GM21367 (cell line): ENCODE data around the gene CACNG5.

Experiments used
- ATAC-seq: cut with Tn5 transposase; IDR thresholded peaks from one replicate; pipeline ENCODE4 v1.9.1; 2021; ENCODE audit not compliant: unreplicated experiment

The CACNG5 gene

DNA sequence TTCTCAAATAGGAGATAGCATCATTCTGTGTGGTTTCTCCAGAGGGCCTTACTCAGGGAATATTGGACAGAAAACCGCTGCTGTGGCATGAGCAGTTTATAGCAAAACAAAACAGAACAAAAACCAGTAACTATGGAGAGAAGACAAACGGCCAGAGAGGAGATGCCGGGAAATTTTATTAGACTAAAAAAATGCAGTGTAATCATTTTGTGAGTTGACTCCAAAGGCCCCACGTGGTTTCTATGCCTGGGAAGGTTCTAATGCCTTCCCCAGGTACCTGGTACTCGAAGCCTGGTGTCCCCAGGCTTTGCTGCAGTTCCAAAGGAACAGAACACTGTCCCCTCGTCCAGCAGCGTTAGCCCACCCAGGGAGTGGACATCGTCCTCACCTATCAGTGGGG, 12.9 kb upstream of the CACNG5 start:
- ATAC-seq, result no peak

- no peak for ATAC-seq
Measured at GRCh38 chr17:66826856-66827255, 8.1 kb upstream of the CACNG5 start.

DNA sequence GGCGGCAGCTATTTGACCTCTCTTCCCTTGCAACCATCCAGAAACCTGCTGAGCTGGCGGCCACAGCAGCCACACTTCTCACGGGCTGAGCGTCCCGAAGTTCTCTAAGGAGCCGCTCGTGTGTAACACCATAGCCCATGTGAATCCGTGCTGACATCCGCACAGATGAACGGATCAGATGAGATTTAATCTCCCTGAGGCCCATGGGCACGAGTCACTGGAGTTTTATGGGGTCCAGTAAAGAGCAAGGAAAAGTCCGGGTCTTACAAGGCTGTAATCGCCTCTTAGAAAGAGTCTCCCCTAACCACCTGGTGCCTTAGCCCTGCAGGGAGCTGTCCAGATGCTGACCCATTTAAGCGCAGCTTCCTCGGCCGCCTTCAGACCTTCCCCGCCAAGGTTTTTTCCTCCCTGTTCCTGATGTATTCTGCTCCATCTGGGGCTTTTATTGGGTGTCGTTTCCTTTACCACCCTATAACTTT, 5.5 kb upstream of the CACNG5 start:
- ATAC-seq, result no peak

DNA sequence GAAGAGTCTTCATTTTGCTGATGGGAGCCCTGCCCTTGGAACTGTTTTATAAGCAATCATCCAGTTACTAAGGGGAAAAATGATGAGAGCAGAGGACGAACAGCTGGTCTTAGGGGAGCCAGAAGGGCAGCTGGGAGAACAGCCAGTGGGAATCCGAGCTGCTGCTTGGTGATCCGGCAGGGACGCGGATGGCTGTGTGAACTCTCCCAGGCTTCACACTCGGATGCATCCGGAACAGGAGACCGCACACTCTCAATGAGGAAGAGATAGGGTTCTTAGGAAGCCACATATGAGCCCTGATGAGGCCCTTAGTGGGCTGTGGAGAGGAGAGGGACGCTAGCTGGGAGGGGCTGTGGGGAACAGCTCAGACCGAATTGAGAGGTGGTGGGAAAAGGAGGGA, 5.0 kb upstream of the CACNG5 start:
- no peak for ATAC-seq

GRCh38 chr17:66830451-66830850, 4.5 kb upstream of the CACNG5 start:
- no peak for ATAC-seq

- no peak for ATAC-seq
Measured at GRCh38 chr17:66831383-66832210, 3.3 kb upstream of the CACNG5 start.

- ATAC-seq, result no peak
Measured at GRCh38 chr17:66833201-66833600, 1.7 kb upstream of the CACNG5 start.

DNA sequence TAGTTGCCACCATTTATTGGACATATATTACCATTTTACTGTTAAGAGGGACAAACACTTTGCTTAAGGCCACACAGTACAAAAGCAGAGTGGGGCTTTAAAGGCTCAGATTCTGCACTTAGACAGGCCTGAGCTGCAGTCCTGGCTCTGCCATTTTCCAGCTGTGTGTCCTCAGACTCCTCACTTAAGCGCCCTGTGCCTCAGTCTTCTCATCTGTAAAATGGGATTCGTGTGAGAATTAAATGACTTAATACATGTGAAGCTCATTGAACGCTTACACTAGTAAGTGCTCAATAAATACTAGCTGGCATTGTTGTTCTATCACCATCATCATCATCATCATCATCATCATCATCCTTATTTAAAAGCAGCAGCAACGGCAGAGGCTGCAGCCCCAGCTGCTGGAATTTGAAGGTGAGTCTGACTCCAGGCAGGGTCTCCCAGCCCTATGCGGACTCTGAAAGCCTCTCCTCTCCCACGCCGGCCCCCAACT, 445 bp upstream of the CACNG5 start:
- ATAC-seq, result no peak

GRCh38 chr17:66835476-66835875, 559 bp downstream of the CACNG5 start:
- ATAC-seq, result no peak

DNA sequence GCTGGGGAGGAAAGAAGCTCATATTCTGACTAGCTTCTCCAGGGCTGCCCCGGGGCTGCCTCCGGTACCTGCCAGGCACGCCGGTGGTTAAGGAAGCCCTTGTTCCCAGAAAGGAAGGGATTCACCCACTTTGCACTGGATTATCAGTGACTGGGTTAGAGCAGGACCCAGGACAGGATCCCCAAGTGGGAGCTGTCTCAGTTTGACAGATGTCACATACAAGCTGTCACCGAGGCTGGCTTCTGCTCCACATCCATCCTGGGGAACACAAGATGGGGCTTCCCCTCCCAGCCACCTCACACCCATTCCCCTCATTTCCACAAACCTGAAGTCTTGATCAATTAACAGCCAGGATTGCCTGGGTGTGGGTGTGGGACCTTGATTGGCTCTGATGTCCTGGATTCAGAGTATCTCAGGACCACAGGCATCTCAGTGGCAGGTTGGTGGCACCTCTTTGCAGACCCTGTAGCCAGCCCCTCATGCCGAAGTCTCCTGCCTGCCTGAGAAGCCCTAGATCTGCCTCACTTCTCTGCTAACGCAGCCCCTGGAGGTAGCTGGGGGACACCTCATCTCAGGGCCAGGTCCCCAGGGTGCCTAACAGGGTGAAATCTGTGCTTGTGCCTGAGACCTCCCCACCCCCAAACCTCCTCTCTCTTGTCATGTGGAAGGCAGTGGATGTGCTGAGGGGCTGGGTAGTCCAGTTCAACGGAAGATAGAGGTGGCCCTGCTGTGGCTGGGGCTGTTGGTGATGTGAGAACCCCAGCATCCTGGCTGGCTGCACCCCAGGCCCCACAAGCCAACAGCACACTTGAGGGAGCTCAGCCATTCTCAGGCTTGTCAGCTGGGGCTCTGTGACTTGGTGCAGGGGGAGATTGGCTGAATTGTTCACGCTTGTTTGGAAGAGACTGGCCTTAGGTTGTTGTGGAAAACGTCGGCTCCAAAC, 1.4 kb downstream of the CACNG5 start:
- ATAC-seq, result no peak

GRCh38 chr17:66837226-66837625, 2.3 kb downstream of the CACNG5 start:
- ATAC-seq, result no peak

DNA sequence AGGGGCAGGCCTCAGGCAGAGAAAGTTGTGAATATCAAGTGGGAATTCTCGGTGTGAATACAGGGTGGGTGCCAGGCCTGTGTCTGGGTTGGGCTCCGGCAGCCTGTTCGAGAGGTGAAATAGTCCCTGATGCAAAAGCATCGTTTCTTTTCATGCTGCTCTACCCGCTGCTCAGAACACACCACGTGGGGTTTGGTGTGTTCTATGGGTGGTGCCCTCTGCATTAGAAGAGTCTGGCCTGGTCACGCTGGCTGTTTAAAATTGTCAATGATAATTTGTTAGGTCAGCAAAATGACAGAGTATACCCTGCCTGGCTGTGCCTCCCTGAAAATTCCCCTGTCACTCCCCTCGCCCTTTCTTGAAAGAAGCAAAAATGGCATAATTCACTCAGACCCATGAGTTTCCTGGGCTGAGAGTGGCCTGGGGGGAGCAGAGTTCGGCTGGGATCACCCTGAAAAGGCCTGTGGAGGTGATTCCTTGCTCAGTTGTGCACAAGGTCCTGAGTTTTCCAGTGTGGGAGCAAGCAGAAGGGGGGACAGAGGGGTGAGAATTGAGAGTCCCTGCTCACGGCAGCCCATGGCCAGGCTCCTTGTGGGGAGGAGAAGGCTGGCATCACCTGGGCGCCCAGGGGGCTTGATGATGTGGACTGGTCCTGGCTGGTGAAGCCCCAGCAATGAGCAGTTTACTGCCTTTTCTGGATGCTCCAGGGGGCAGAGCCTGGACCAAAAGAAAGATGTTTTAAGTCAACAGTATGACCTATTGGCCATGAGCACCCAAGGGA, 3.2 kb downstream of the CACNG5 start:
- ATAC-seq, result no peak

GRCh38 chr17:66839616-66840015, 4.7 kb downstream of the CACNG5 start:
- ATAC-seq, result no peak

- no peak for ATAC-seq
Measured at GRCh38 chr17:66840061-66840460, 5.1 kb downstream of the CACNG5 start.

DNA sequence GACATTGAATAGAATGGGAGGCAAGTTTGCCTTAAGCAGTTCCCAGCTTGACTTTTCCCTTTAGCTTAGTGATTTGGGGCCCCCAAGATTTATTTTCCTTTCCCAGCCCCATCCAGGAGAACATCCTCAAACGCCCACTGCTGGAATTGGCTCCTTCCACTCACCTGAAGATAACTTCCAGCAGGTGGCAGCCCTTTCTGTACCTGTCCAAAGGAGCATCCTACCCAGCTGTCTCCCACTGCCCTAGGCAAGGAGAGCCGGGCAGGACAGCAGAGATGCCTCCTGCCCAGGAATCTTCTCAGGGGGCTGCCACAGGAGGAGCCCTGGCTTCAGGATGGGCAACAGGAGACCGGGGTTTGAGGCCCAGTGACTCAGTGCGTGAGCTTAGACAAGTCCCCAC, 6.4 kb downstream of the CACNG5 start:
- no peak for ATAC-seq

- no peak for ATAC-seq
Measured at GRCh38 chr17:66841744-66842143, 6.8 kb downstream of the CACNG5 start.

DNA sequence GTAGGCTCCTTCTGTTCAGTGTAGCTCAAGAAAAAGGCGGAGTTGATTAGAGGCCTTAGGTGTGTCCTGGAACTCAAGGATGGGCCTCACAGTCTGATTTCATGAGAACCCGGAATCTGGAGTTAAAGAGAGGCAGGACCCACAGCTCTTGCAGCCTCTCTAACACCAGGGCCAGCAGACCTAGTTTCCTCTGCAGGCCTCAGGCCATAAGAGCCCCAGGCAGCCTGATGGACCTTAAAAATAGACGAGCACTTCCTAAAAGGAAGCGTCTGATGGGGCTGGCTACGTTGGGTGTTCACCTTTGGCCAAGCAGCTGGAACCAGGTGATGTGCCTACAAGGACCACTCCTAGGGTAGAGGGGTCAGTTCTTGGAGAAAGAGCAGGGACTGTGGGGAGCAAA, 7.6 kb downstream of the CACNG5 start:
- ATAC-seq, result no peak

DNA sequence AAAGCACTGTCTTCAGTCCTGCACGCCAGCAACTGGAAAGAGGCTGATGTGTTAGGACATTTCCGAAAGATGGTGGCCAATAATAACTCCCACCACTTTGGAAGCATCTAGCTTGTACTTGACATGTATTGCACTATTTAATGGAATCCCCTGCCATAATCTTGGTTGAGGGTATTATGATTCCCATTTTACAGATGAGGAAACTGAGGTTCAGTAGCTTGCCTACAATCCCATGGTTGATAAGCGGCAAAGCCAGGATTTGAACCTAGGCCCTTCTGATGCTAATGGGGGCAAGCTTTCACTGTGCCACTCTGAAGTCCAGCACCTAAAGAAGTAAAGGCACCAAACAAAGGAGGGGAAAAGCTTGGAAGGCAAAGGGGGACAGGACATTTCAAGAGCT, 8.0 kb downstream of the CACNG5 start:
- ATAC-seq, result no peak

DNA sequence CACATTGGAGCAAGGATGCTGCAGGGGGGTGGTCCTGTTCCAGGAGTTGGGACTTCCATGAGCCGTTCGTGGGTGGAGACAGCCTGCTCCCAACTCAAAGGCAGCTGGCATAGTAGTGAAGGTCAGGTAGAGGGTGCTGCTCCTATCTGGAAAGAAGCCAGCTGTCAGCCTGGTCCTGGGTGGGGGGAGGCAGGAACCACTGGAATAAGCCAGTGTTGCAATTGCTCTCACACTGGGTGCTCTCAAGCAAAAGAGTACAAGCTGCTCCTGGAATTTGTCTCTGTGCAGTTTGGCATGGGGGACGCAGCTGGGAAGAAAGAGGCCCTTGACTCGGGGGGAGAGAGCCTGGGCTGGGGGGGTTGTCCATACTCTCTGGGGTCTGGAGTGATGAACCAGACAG, 8.7 kb downstream of the CACNG5 start:
- ATAC-seq, result no peak

GRCh38 chr17:66847704-66848103, 12.8 kb downstream of the CACNG5 start:
- ATAC-seq, result no peak

DNA sequence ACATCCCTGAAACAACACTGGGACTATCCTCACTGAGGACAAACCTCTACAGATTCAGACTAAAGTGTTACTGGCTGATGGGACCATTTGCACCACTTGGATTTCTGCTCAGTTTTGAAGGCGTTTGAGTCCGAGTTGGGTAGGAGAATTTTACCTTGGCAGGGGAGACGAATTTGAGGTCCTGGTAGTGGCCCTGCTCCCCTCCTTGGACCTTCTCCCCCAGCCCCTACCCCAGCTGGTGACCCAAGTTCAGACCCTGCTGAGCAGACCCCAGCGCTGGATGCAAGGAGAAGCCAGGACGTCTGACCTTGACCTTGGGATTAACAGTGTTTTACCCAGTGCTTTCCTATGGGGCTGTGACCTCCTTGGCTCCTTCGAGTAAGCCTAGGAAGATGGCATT, 13.6 kb downstream of the CACNG5 start:
- ATAC-seq, result no peak
